Measurements from ENCODE around the gene SUV39H1.
"Not testable (repeated sequence)": the region's sequence is repeated elsewhere in the genome, so short reads cannot be mapped to it uniquely, and the experiment has no call there.

Gene SUV39H1

GRCh38 chrX:48696301-48696908 is at the start of gene SUV39H1:
Gene SUV39H1 (plus strand): TSS chrX:48696734. CDS start chrX:48696785, 51 bp downstream.
- peak; percentile 76 for DNase-seq

- peak; percentile 4 for DNase-seq
Measured at GRCh38 chrX:48648336-48648751, 48.2 kb upstream of the SUV39H1 start.

DNA sequence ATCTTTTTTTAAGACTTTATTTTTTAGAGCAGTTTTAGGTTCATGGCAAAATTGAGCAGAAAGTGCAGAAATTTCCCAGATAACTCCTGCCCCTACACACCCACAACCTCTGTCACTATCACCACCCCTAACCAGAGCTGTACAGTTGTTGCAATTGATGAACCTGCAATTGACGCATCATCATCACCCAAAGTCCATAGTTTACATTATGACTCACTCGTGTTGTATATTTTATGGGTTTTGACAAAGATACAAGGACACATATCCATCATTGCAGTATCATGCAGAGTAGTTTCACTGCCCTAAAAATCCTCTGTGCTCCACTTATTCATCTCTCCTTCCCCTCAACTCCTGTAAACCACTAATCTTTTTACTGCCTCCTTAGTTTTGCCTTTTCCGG is 47.4 kb upstream of the SUV39H1 start:
- no peak for DNase-seq

DNA sequence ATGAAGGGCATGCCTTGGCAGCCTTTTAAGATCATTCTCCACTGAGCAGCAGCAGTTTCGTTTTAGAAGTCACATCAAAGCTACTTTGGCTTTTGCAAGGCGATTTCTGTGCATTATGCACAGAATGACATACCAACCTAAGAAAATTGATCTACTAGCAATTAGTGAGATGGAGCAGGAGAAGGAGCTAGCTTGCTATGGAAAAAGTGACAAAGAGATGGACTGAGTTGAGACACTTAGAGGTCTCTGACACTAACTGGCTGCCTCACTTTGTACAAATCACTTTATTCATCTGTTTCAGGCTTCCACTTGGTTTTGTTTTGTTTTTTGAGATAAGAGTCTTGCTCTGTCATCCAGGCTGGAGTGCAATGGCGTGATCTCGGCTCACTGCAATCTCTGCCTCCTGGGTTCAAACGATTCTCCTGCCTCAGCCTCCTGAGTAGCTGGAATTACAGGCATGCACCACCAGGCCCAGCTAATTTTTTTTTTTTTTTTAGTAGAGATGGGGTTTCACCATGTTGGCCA is 44.4 kb upstream of the SUV39H1 start:
- not testable (repeated sequence) for DNase-seq

- not testable (repeated sequence) for DNase-seq
Measured at GRCh38 chrX:48654746-48655145, 41.8 kb upstream of the SUV39H1 start.

GRCh38 chrX:48659686-48660085 is 36.8 kb upstream of the SUV39H1 start:
- DNase-seq, result not testable (repeated sequence)

DNA sequence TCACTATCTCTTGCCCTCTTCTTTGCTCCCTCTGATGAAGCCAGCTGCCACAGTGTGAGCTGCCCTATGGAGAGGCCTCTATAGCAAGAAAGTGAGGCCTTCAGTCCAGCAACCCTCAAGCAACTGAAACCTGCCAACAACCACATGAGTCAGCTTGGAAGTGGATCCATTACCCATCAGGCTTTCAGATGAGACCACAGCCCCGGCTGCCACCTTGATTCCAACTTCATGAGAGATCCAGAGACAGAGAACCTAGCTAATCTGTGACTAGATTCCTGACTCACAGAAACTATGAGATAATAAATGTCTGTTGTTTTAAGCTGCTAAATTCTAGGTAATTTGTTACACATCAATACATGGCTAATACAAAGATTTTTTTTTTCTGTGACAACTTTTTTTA is 33.3 kb upstream of the SUV39H1 start:
- DNase-seq, result no peak

DNA sequence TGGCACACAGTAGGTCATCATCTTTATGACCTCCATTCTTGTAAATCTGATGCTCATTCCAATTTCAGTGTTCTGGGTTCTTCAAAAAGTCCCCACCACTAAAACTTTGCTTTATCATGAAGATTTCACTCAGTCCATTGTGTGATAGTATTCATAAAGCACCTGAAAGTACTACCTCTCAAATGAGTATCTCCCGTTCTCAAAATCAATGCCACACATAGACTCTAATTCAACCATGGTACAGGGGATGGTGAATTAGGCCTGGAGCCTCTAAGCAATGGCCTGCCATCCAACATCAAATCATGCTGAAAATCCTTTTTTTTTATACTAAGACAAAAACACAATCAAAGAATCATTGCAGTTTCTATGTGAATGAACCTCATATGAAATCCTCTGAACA is 32.4 kb upstream of the SUV39H1 start:
- DNase-seq, result no peak

- no peak for DNase-seq
Measured at GRCh38 chrX:48665991-48666390, 30.5 kb upstream of the SUV39H1 start.

DNA sequence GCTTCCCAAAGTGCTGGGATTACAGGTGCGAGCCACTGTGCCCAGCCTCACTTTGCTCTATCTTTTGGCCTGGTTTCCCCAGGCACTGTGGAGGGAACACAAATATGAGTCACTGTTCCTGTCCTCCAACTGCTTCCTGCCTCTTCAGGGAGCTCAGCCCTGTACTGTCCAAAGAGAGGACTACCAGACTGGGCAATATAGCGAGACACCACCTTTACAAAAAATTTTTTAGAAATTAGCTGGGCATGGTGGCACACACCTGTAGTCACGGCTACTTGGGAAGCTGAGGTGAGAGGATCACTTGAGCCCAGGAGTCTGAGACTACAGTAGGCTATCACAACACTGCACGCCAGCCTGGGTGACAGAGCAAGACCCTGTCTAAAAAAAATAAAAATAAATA is 29.9 kb upstream of the SUV39H1 start:
- no peak for DNase-seq

GRCh38 chrX:48667509-48667908 is 29.0 kb upstream of the SUV39H1 start:
- DNase-seq, result no peak

DNA sequence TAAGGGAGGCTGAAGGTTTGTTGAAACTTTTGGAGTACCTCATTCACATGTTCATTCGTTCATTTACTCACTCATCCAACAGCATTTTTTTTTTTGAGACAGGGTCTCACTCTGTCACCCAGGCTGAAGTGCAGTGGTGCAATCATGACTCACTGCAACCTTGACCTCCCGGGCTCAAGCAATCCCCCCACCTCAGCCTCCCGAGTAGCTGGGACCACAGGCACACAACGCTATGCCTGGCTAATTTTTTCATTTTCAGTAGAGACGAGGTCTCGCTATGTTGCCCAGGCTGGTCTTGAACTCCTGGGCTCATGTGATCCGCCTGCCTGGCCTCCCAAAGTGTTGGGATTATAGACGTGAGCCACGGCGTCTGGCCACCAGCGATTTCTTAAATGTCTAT is 28.3 kb upstream of the SUV39H1 start:
- DNase-seq, result not testable (repeated sequence)

DNA sequence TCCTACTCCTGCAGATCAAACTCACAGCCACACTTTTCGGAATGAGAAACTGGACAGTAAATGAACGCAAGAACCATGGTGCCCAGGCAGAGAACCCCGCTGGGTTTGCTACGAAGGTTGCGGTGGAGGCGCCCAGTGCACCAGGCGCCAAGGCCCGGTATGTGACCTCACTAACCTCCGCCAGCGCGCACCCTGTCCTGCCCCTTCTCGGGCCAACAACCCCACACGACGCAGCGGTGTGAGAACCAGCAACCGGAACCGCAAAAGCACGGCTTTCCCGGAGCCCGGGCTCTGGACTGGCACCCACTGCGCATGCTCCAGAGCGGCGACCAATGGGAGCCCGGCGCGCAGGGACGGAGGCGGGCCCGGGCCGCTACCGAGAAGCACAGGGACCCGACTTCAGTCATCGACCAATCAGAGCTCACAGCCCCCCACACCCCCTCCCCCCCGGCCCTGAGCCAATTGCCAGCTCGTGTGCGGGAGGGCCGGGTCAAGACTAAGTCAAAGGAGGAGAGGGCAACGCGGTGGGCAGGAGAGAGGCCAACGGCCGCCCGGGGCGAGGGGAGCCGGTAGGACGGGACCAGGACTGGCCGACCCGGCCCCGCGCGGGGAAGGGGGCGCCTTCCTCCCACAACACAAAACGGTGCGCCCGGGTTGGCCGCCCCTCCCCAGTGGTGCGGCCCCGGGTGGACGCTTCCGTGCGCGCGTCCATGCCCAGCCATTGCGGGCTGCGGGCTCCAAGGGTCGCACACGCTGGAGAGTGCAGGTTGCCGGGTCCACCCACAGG is 20.2 kb upstream of the SUV39H1 start:
- peak; percentile 82 for DNase-seq

DNA sequence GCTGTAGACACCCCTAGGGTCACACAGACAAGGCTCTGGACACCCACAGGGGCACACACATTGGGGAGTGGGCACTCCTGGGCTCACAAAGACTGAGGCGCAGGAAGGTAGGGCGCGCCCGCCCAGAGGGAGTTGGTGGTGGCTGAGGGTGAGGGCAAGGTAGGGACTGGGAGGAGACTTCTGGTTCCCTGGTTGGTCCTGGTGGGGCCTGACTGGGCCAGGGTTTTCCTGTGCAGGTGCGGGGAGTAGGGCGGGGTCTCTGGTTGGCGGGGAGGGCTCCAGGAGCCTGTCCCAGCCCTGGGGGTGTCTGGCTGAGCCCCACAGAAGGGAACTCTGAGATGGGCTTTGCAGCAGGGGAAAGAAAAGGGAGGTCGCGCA is 19.7 kb upstream of the SUV39H1 start:
- no peak for DNase-seq

GRCh38 chrX:48677516-48677915 is 19.0 kb upstream of the SUV39H1 start:
- no peak for DNase-seq

- not testable (repeated sequence) for DNase-seq
Measured at GRCh38 chrX:48680467-48680866, 16.1 kb upstream of the SUV39H1 start.

GRCh38 chrX:48680925-48681324 is 15.6 kb upstream of the SUV39H1 start:
- not testable (repeated sequence) for DNase-seq

GRCh38 chrX:48681539-48682183 is 14.9 kb upstream of the SUV39H1 start:
- DNase-seq, result no peak

- not testable (repeated sequence) for DNase-seq
Measured at GRCh38 chrX:48682795-48683194, 13.7 kb upstream of the SUV39H1 start.

- DNase-seq, result peak; percentile 36
Measured at GRCh38 chrX:48683411-48683982, 13.0 kb upstream of the SUV39H1 start, which contains the start of gene WAS. Gene WAS (plus strand): TSS chrX:48683799. CDS start chrX:48683854, 55 bp downstream.

DNA sequence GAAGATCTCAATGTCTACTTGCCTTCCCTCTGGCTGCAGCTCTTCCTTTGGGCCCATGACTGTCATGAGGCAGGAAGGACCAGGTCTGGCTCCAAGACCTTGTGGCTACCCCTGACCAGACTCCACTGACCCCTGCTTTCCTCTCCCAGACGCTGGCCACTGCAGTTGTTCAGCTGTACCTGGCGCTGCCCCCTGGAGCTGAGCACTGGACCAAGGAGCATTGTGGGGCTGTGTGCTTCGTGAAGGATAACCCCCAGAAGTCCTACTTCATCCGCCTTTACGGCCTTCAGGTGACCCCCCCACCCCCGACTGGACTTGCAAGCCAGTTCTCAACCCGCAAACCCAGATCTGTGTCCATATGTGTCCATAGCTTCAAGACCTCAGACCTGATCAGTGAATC is 12.4 kb upstream of the SUV39H1 start:
- DNase-seq, result no peak

GRCh38 chrX:48685416-48685815 is 11.1 kb upstream of the SUV39H1 start:
- DNase-seq, result no peak

DNA sequence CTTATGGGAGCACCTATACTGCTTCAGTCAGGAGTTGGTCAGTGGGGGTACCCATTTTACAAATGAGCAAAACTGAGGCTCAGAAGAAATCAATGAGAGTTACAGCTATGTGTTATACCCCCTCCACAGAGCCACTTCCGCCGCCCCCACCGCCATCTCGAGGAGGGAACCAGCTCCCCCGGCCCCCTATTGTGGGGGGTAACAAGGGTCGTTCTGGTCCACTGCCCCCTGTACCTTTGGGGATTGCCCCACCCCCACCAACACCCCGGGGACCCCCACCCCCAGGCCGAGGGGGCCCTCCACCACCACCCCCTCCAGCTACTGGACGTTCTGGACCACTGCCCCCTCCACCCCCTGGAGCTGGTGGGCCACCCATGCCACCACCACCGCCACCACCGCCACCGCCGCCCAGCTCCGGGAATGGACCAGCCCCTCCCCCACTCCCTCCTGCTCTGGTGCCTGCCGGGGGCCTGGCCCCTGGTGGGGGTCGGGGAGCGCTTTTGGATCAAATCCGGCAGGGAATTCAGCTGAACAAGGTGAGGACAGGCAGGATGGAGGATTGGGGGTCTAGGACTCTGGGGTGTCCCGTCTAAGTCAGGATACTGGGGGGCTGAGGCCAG is 7.9 kb upstream of the SUV39H1 start:
- no peak for DNase-seq
